GM12801 (cell line): ENCODE results near the gene TEX13B.

ENCODE experiments used
- TF ChIP-seq, protein P1 (sequence below): IDR thresholded peaks from one replicate; pipeline ENCODE4 v1.5.1; 2011; ENCODE audit warnings: control low read depth; ENCODE audit not compliant: insufficient read length; ENCODE audit errors: extremely low read depth

TEX13B gene

GRCh38 chrX:107935664-107936433 is 46.3 kb downstream of the TEX13B start:
- TF ChIP-seq, protein P1, sequence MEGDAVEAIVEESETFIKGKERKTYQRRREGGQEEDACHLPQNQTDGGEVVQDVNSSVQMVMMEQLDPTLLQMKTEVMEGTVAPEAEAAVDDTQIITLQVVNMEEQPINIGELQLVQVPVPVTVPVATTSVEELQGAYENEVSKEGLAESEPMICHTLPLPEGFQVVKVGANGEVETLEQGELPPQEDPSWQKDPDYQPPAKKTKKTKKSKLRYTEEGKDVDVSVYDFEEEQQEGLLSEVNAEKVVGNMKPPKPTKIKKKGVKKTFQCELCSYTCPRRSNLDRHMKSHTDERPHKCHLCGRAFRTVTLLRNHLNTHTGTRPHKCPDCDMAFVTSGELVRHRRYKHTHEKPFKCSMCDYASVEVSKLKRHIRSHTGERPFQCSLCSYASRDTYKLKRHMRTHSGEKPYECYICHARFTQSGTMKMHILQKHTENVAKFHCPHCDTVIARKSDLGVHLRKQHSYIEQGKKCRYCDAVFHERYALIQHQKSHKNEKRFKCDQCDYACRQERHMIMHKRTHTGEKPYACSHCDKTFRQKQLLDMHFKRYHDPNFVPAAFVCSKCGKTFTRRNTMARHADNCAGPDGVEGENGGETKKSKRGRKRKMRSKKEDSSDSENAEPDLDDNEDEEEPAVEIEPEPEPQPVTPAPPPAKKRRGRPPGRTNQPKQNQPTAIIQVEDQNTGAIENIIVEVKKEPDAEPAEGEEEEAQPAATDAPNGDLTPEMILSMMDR, result no peak

DNA sequence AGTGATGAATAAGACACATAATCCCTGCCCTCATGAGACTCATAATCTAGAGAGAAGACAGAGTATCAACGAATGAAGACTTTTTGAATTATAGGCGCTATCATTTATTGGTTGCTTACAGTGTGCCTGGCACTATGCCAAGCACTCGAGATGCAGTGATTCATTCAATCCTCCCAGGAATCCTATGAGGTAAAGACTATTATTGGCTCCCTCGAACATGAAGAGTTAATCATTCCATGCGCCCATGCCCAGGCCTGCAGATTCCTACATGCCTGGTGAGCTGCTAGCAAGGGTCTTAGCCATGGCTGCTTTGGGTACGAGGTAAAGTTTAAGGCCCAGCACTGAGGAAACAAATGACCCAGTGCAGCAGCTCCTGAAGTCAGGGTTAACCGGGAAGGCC is 47.0 kb downstream of the TEX13B start:
- TF ChIP-seq, protein P1, result no peak

DNA sequence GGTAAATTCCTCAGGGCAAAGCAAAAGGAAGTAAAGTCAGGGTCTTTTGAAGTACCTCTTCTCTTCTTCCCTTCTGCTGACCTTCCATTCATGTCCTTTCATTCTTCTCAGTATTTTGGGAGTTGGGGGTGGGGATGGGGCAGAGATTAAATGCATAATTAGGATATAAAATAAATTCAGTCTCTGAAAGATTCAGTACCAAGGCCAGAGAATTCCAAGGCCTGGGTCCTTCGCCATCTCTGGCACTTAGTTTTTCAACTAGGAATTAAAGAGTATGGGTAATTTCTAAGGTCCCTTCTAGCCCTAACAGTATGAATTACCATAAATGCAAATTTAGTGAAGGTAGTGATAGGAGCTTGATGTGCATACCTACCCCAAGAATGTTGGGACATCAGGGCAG is 47.9 kb downstream of the TEX13B start:
- TF ChIP-seq, protein P1, result no peak
